Breast epithelium (tissue), 4 donors: ENCODE measurements around the gene CALY. TPM values are rescaled to one million over a fixed set of nuclear protein-coding genes. Genes with fewer than 3 reads are reported as not detected.

Source experiments
- DNase-seq, 2 donors: peaks; one replicate each; pipeline ENCODE4 v3.0.0-alpha.2; 2019; ENCODE audit warnings: low spot score in 2 of 2
- H3K27ac ChIP-seq, 2 donors: fragments of 200-600 bp; sonication (generic) in 1 of 2; one replicate each; pipeline ENCODE4 v1.5.1; 2016 to 2019; ENCODE audit warnings: mild to moderate bottlenecking in 1 of 2
- H3K27me3 ChIP-seq, 2 donors: fragments of 200-600 bp; sonication (generic) in 1 of 2; one replicate each; pipeline versions ENCODE4 v1.5.1 to v1.6.0; 2017 to 2019; ENCODE audit warnings: control low read depth in 1 of 2, mild to moderate bottlenecking in 1 of 2
- H3K36me3 ChIP-seq: fragments of 200-600 bp; one replicate; pipeline ENCODE4 v1.5.1; 2019
- H3K4me1 ChIP-seq, 2 donors: fragments of 200-600 bp; sonication (generic); one replicate each; pipeline ENCODE4 v1.5.1; 2016 to 2019; ENCODE audit warnings: control low read depth in 1 of 2
- H3K4me3 ChIP-seq, 3 donors: fragments of 200-600 bp; sonication (generic); 1 replicate in 2 of 3; 2 replicates in 1 of 3; pipeline ENCODE4 v1.5.1; 2016 to 2019; ENCODE audit warnings: mild to moderate bottlenecking in 3 of 3, moderate library complexity in 2 of 3
- H3K9me3 ChIP-seq, 2 donors: fragments of 200-600 bp; sonication (generic) in 1 of 2; one replicate each; pipeline ENCODE4 v1.5.1; 2016 to 2019; ENCODE audit warnings: control low read depth in 1 of 2
- CTCF ChIP-seq, 3 donors: fragments of 450-650 bp; IDR thresholded peaks; one replicate each; pipeline ENCODE4 v1.5.1; 2016 to 2017; ENCODE audit warnings: antibody characterized with exemption in 3 of 3, mild to moderate bottlenecking in 3 of 3, moderate library complexity in 3 of 3
- POLR2A ChIP-seq: fragments of 450-650 bp; IDR thresholded peaks from one replicate; pipeline ENCODE4 v1.6.1; 2016; ENCODE audit warnings: antibody characterized with exemption, mild to moderate bottlenecking, moderate library complexity
- POLR2AphosphoS5 ChIP-seq, 3 donors: sonication (generic); formaldehyde crosslinking; IDR thresholded peaks; one replicate each; pipeline ENCODE4 v1.6.1; 2017; ENCODE audit warnings: antibody characterized with exemption in 3 of 3
- intact Hi-C: fragments of 100-400 bp; cut with DNase I; formaldehyde crosslinking; loops from one replicate; pipeline ENCODE4 v1.15.1; 2023; ENCODE audit warnings: low total_unique reads
- total RNA-seq, 3 donors: library from RNA; depleted of rRNA; stranded (reverse); fragments of >200 nt; gene quantifications; one replicate each; pipeline ENCODE4 v1.1.0, GENCODE V29; 2016

The CALY gene
- total RNA-seq, 3 donors from 2014 or later = 0.66 TPM; not detected in 2

GRCh38 chr10:133379801-133380666 lies 43.3 kb upstream of the CALY start:
- Histone ChIP-seq H3K4me3 (peak overlapping the region; percentile 76 to 90 (median 81)), H3K27ac (peak overlapping the region; percentile 50 to 72), H3K27me3 (no peaks in the 10 kb centered on the region), H3K36me3 (no peaks in the 10 kb centered on the region), H3K9me3 (no peaks in the 10 kb centered on the region), H3K4me1 (no peaks in the 10 kb centered on the region)
- DNase-seq = no peak
- TF ChIP-seq POLR2A (no peak), POLR2AphosphoS5 (IDR thresholded peaks at IDR 0.05) (no peak), CTCF (IDR thresholded peaks at IDR 0.05) (no peak)
- intact Hi-C loops = loop anchor here (2.0 kb wide), 1 partner anchor 23 kb away; no protein-coding TSS in a partner anchor

GRCh38 chr10:133379152-133379800 lies 42.6 kb upstream of the CALY start, which contains the start of gene PAOX:
Gene PAOX, plus strand, starts transcription at chr10:133379262. Its CDS starts 55 bp downstream, at chr10:133379317.
- DNase-seq = peak in 1 of 2 donors; percentile 68
- no peaks in the 10 kb centered on the region for H3K36me3 ChIP-seq
- no peaks in the 10 kb centered on the region for H3K9me3 ChIP-seq
- peak within 1 kb of the TSS; percentile 54 to 85 for H3K27ac ChIP-seq
- TF ChIP-seq CTCF (IDR thresholded peaks at IDR 0.05) (no peak), POLR2AphosphoS5 (IDR thresholded peaks at IDR 0.05) (no peak)
- intact Hi-C loops = loop anchor here (2.0 kb wide), 1 partner anchor 22 kb away; no protein-coding TSS in a partner anchor
- peak within 1 kb of the TSS; percentile 76 to 90 (median 81) for H3K4me3 ChIP-seq
- no peaks in the 10 kb centered on the region for H3K4me1 ChIP-seq
- H3K27me3 ChIP-seq = no peaks in the 10 kb centered on the region

- Histone ChIP-seq H3K9me3 (no peaks in the 10 kb centered on the region), H3K27me3 (no peaks in the 10 kb centered on the region), H3K4me3 (peak overlapping the region; percentile 76 to 90 (median 81)), H3K4me1 (no peaks in the 10 kb centered on the region), H3K27ac (peak overlapping the region; percentile 54 to 85), H3K36me3 (no peaks in the 10 kb centered on the region)
- intact Hi-C loops = loop anchor here (2.0 kb wide), 1 partner anchor 22 kb away; no protein-coding TSS in a partner anchor
- no peak for DNase-seq
- peak in 2 of 3 donors; percentile 10 to 17 for TF ChIP-seq POLR2AphosphoS5 (IDR thresholded peaks at IDR 0.05)
- no peak for TF ChIP-seq CTCF (IDR thresholded peaks at IDR 0.05)
- no peak for TF ChIP-seq POLR2A
Observed at GRCh38 chr10:133378251-133379096, 41.8 kb upstream of the CALY start.

GRCh38 chr10:133377818-133378250 lies 41.1 kb upstream of the CALY start:
- H3K27ac ChIP-seq = peak overlapping the region; percentile 54 to 85

More at GRCh38 chr10:133377818-133378250, 41.1 kb upstream of the CALY start:
- Histone ChIP-seq H3K4me3 (peak overlapping the region; percentile 76 to 90 (median 81)), H3K9me3 (no peaks in the 10 kb centered on the region), H3K36me3 (no peaks in the 10 kb centered on the region), H3K4me1 (no peaks in the 10 kb centered on the region), H3K27me3 (no peaks in the 10 kb centered on the region)
- intact Hi-C loops = loop anchor here (2.0 kb wide), 1 partner anchor 21 kb away; no protein-coding TSS in a partner anchor
- no peak for DNase-seq
- TF ChIP-seq POLR2A (no peak), CTCF (IDR thresholded peaks at IDR 0.05) (no peak)
